GM12878 (cell line): Measurements from ENCODE around the gene RPRD1B. TPM values are rescaled to one million over a fixed set of nuclear protein-coding genes. Genes with fewer than 3 reads are reported as not detected.

Experiments
- ATAC-seq: fragments of 200-7000 bp; cut with Tn5 transposase; 3 replicates; pipeline ENCODE4 v1.9.1; 2020; ENCODE audit warnings: mild to moderate bottlenecking, moderate library complexity
- BruUV-seq: library from RNA; stranded (reverse); fragments of 400-500 nt; replicated peaks from 2 replicates; lab custom pipeline; 2021; lab: Mats Ljungman, UMichigan
- CTCF ChIA-PET: fragments of 300-600 bp; sonication (Branson Sonifier 250); formaldehyde crosslinking; extraction: SDS; loops from one replicate; lab custom pipeline; 2021; ENCODE audit warnings: inconsistent platforms; lab: Yijun Ruan, JAX
- POLR2A ChIA-PET: fragments of 350-600 bp; formaldehyde crosslinking; extraction: SDS; loops from one replicate; lab custom pipeline; 2021; ENCODE audit warnings: inconsistent platforms; lab: Charles Lee
- RAD21 ChIA-PET: fragments of 300-600 bp; sonication (Branson Sonifier 250); formaldehyde crosslinking; loops from one replicate; lab custom pipeline; 2023; ENCODE audit warnings: antibody characterized with exemption; ENCODE audit not compliant: unreplicated experiment; lab: Charles Lee
- SMC1A ChIA-PET: fragments of 300-600 bp; sonication (Branson Sonifier 250); formaldehyde crosslinking; loops from one replicate; lab custom pipeline; 2023; ENCODE audit not compliant: unreplicated experiment, uncharacterized antibody; lab: Charles Lee
- DNase-seq: peaks from one replicate; pipeline ENCODE4 v3.0.0-alpha.2; 2011; ENCODE audit warnings: low read depth, low spot score
- FAIRE-seq: peaks from 3 replicates; lab custom pipeline; 2011; peaks lifted over from hg19 to GRCh38; lab: Jason Lieb, UNC
- H2AFZ ChIP-seq: 2 replicates; pipeline ENCODE4 v1.6.0; 2011; ENCODE audit warnings: low read depth, low read length, control low read depth; ENCODE audit not compliant: control insufficient read depth
- H3K27ac ChIP-seq: 2 replicates; pipeline ENCODE4 v1.5.1; 2011; ENCODE audit warnings: control low read depth; ENCODE audit not compliant: control insufficient read depth, insufficient read depth
- H3K27me3 ChIP-seq, 2 experiments: replicated peaks in 1 of 2; 2 replicates each; pipeline versions ENCODE4 v1.6.0 to v1.6.1; 2011; ENCODE audit warnings: low read length in 1 of 2; ENCODE audit not compliant: control insufficient read depth in 2 of 2, insufficient read depth in 2 of 2
- H3K36me3 ChIP-seq, 2 experiments: 2 replicates each; pipeline ENCODE4 v1.5.1; 2011; ENCODE audit warnings: low read length in 1 of 2; ENCODE audit not compliant: control insufficient read depth in 2 of 2, insufficient read depth in 2 of 2
- H3K4me1 ChIP-seq: 2 replicates; pipeline ENCODE4 v1.6.1; 2011; ENCODE audit warnings: mild to moderate bottlenecking, low read length, moderate library complexity, mixed read lengths; ENCODE audit not compliant: control insufficient read depth, insufficient read depth
- H3K4me2 ChIP-seq: 2 replicates; pipeline ENCODE4 v1.6.0; 2011; ENCODE audit warnings: control low read depth; ENCODE audit not compliant: control insufficient read depth, insufficient read depth
- H3K4me3 ChIP-seq: fragments of 200-600 bp; sonication (generic); 2 replicates; pipeline ENCODE4 v1.5.1; 2016
- H3K79me2 ChIP-seq: 2 replicates; pipeline ENCODE4 v1.6.0; 2011; ENCODE audit warnings: low read length; ENCODE audit not compliant: control insufficient read depth, insufficient read depth
- H3K9ac ChIP-seq: 2 replicates; pipeline ENCODE4 v1.8.0; 2011; ENCODE audit warnings: low read length, control low read depth, mixed read lengths; ENCODE audit not compliant: control insufficient read depth, insufficient read depth
- H3K9me3 ChIP-seq: replicated peaks from 3 replicates; pipeline ENCODE4 v1.5.1; 2011; ENCODE audit warnings: mild to moderate bottlenecking, low read length; ENCODE audit not compliant: control insufficient read depth, insufficient read depth
- H4K20me1 ChIP-seq: 2 replicates; pipeline ENCODE4 v1.6.0; 2011; ENCODE audit not compliant: control insufficient read depth, insufficient read depth
- CEBPB ChIP-seq, 2 experiments: fragments of 150-350 bp in 1 of 2; IDR thresholded peaks; 2 replicates each; pipeline ENCODE4 v1.6.1; 2012 to 2014; ENCODE audit warnings: low read depth in 2 of 2, low read length in 2 of 2, borderline replicate concordance in 1 of 2, inconsistent platforms in 1 of 2
- MTA2 ChIP-seq: fragments of 450-650 bp; IDR thresholded peaks from 2 replicates; pipeline ENCODE4 v1.6.1; 2016; ENCODE audit warnings: low read depth, mild to moderate bottlenecking, moderate library complexity
- SRF ChIP-seq, 2 experiments: IDR thresholded peaks; 2 replicates each; pipeline ENCODE4 v1.6.1; 2011; ENCODE audit warnings: low read depth in 2 of 2, low read length in 2 of 2, mild to moderate bottlenecking in 1 of 2, moderate library complexity in 1 of 2
- STAT1 ChIP-seq: fragments of 450-650 bp; conservative IDR thresholded peaks from 2 replicates; pipeline ENCODE4 v1.6.1; 2014; ENCODE audit warnings: antibody characterized with exemption, mild to moderate bottlenecking
- SUPT20H ChIP-seq: IDR thresholded peaks from 2 replicates; pipeline ENCODE4 v1.6.1; 2011; ENCODE audit warnings: low read depth, mild to moderate bottlenecking, low read length, moderate library complexity, borderline replicate concordance; ENCODE audit not compliant: control insufficient read depth
- TAF1 ChIP-seq: IDR thresholded peaks from 2 replicates; pipeline ENCODE4 v1.6.1; 2011; ENCODE audit warnings: mild to moderate bottlenecking, low read depth, low read length, borderline replicate concordance
- WGBS: methylation state at CpG from one replicate; pipeline ENCODE4 v1.1.6; 2016; ENCODE audit warnings: low lambda C conversion rate; ENCODE audit not compliant: insufficient replicate concordance, insufficient coverage; ENCODE audit errors: missing lambda C conversion rate; 5-methylcytosine and 5-hydroxymethylcytosine counted together
- in situ Hi-C: fragments of 300-500 bp; cut with MboI; formaldehyde crosslinking; loops from 9 replicates; pipeline ENCODE4 v1.14.3; 2018; ENCODE audit warnings: mixed read lengths
- intact Hi-C: fragments of 100-400 bp; cut with micrococcal nuclease; formaldehyde crosslinking; loops from one replicate; pipeline ENCODE4 v1.14.2; 2022; ENCODE audit not compliant: unreplicated experiment
- polyA plus RNA-seq, 11 experiments: library from polyadenylated mRNA; depleted of rRNA in 4 of 11; unstranded in 6 of 11; stranded (reverse) in 5 of 11; fragments of >200 nt; fragmentation: Nextera tagmentation in 4 of 11; fragmentation: Illumina TruSeq in 1 of 11; extraction: Ambion mirVana in 4 of 11; extraction: Trizol in 1 of 11; gene quantifications; 1 replicate in 1 of 11; 2 replicates in 10 of 11; pipeline versions ENCODE4 v1.2.1 to v1.2.3, GENCODE V29; 2011 to 2016; ENCODE audit warnings: inconsistent platforms in 2 of 11, missing spikeins in 2 of 11, low read depth in 1 of 11
- total RNA-seq, 4 experiments: library from RNA; depleted of rRNA in 3 of 4; stranded (reverse); fragments of >200 nt in 3 of 4; fragmentation: Illumina TruSeq in 1 of 4; extraction: Trizol in 1 of 4; gene quantifications; 2 replicates each; pipeline versions ENCODE4 v1.2.1 to v1.2.3, GENCODE V29; 2013 to 2021
- TF ChIP-seq, protein P1 (sequence below): fragments of 150-350 bp; IDR thresholded peaks from 2 replicates; pipeline ENCODE4 v1.6.1; 2014; ENCODE audit warnings: mild to moderate bottlenecking, low read depth, low read length
- TF ChIP-seq, protein P2 (sequence below): fragments of 450-650 bp; IDR thresholded peaks from 2 replicates; pipeline ENCODE4 v1.6.1; 2018; ENCODE audit warnings: mild to moderate bottlenecking, low read depth, moderate library complexity; ENCODE audit not compliant: partially characterized antibody

The RPRD1B gene
- total and polyA plus RNA-seq, 10 of the 15 experiments (the other 5 are each of a cell fraction or from before 2014, with no cell fraction given) = 5.2 to 40.2 (median 30.0) TPM

DNA sequence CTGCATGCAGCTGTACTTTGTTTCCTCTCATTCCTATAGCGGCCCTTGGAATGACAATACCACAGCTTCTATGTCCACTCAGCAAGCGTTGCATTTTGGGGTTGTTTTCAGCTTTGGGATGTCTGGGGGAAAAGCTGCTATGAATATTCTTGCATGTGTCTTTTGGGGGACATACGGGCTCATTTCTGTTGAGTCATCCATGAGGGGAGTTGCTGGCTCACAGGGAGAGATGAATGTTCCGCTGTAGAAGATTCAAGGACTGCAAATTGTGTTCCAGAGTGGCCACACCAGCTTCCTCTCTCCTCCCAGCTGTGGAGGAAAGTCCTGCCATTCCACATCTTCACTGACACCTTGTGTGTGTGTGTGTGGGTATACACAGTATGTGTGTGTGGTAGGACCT is 88.2 kb downstream of the RPRD1B start:
- H3K4me1 ChIP-seq = peaks cover 9% of the 10 kb centered on the region
- no peaks in the 10 kb centered on the region for H3K79me2 ChIP-seq
- no peaks in the 10 kb centered on the region for H3K9me3 ChIP-seq
- 85% methylated on average over 4 of the region's 4 CpGs for WGBS
- FAIRE-seq (no peak), DNase-seq (no peak), ATAC-seq (no peak)
- H2AFZ ChIP-seq = no peak overlapping the region
- no TSS peak for BruUV-seq
- ChIA-PET CTCF (interaction anchor here (2.2 kb wide), 1 partner anchor 48 kb away, joined by 9 read pairs; no protein-coding TSS in a partner anchor), RAD21 (no interaction called here), POLR2A (no interaction called here), SMC1A (interaction anchor here (0.7 to 1.2 kb wide), 2 partner anchors 49 to 100 kb away, joined by 3 read pairs; no protein-coding TSS in a partner anchor)
- in situ Hi-C loops = no loop called here
- H3K4me2 ChIP-seq = no peak overlapping the region
- H3K9ac ChIP-seq = no peak overlapping the region
- no peaks in the 10 kb centered on the region for H4K20me1 ChIP-seq
- H3K27ac ChIP-seq = no peak overlapping the region
- intact Hi-C loops = no loop called here
- no peaks in the 10 kb centered on the region for H3K36me3 ChIP-seq
- TF ChIP-seq MTA2 (no peak), TAF1 (no peak), CEBPB (IDR thresholded peaks at IDR 0.05; ENCODE audit: borderline replicate concordance in 1 of 2, low read depth in 2 of 2, low read length in 2 of 2) (no peak), STAT1 (no peak), SUPT20H (no peak), SRF (IDR thresholded peaks at IDR 0.05; ENCODE audit: low read depth in 2 of 2, low read length in 2 of 2) (no peak)
- TF ChIP-seq, protein P1, sequence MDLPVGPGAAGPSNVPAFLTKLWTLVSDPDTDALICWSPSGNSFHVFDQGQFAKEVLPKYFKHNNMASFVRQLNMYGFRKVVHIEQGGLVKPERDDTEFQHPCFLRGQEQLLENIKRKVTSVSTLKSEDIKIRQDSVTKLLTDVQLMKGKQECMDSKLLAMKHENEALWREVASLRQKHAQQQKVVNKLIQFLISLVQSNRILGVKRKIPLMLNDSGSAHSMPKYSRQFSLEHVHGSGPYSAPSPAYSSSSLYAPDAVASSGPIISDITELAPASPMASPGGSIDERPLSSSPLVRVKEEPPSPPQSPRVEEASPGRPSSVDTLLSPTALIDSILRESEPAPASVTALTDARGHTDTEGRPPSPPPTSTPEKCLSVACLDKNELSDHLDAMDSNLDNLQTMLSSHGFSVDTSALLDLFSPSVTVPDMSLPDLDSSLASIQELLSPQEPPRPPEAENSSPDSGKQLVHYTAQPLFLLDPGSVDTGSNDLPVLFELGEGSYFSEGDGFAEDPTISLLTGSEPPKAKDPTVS = no peak
- TF ChIP-seq, protein P2, sequence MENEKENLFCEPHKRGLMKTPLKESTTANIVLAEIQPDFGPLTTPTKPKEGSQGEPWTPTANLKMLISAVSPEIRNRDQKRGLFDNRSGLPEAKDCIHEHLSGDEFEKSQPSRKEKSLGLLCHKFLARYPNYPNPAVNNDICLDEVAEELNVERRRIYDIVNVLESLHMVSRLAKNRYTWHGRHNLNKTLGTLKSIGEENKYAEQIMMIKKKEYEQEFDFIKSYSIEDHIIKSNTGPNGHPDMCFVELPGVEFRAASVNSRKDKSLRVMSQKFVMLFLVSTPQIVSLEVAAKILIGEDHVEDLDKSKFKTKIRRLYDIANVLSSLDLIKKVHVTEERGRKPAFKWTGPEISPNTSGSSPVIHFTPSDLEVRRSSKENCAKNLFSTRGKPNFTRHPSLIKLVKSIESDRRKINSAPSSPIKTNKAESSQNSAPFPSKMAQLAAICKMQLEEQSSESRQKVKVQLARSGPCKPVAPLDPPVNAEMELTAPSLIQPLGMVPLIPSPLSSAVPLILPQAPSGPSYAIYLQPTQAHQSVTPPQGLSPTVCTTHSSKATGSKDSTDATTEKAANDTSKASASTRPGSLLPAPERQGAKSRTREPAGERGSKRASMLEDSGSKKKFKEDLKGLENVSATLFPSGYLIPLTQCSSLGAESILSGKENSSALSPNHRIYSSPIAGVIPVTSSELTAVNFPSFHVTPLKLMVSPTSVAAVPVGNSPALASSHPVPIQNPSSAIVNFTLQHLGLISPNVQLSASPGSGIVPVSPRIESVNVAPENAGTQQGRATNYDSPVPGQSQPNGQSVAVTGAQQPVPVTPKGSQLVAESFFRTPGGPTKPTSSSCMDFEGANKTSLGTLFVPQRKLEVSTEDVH = no peak
- H3K4me3 ChIP-seq = no peak overlapping the region
- H3K27me3 ChIP-seq = no peaks in the 10 kb centered on the region
